Measurements from ENCODE around the gene ATRIP.

The ATRIP gene

GRCh38 chr3:48426401-48426909 is 20.1 kb upstream of the ATRIP start:
- DNase-seq (ENCODE audit: insufficient read length, low spot score) (no peak), FAIRE-seq (no peak)
- no peak for TF ChIP-seq CTCF (IDR thresholded peaks at IDR 0.05; ENCODE audit: insufficient read depth, missing control alignments)

- no peak for DNase-seq (ENCODE audit: insufficient read length, low spot score)
- no peak for TF ChIP-seq CTCF (IDR thresholded peaks at IDR 0.05; ENCODE audit: insufficient read depth, missing control alignments)
- FAIRE-seq = no peak
Observed at GRCh38 chr3:48426944-48427629, 19.4 kb upstream of the ATRIP start.

- no peak for TF ChIP-seq CTCF (IDR thresholded peaks at IDR 0.05; ENCODE audit: insufficient read depth, missing control alignments)
- DNase-seq (ENCODE audit: insufficient read length, low spot score) = no peak
- FAIRE-seq = no peak
Observed at GRCh38 chr3:48427630-48427962, 18.9 kb upstream of the ATRIP start.

GRCh38 chr3:48428088-48428571 is 18.4 kb upstream of the ATRIP start:
- TF ChIP-seq CTCF (IDR thresholded peaks at IDR 0.05; ENCODE audit: insufficient read depth, missing control alignments) = no peak
- DNase-seq (ENCODE audit: insufficient read length, low spot score) = no peak
- no peak for FAIRE-seq

GRCh38 chr3:48428572-48429316 is 17.8 kb upstream of the ATRIP start:
- DNase-seq (ENCODE audit: insufficient read length, low spot score) (peak; percentile 74), FAIRE-seq (no peak)
- TF ChIP-seq CTCF (IDR thresholded peaks at IDR 0.05; ENCODE audit: insufficient read depth, missing control alignments) = no peak

- TF ChIP-seq CTCF (IDR thresholded peaks at IDR 0.05; ENCODE audit: insufficient read depth, missing control alignments) = no peak
- DNase-seq (ENCODE audit: insufficient read length, low spot score) (peak; percentile 79), FAIRE-seq (no peak)
Observed at GRCh38 chr3:48429317-48429959, 17.1 kb upstream of the ATRIP start.

Measured in D721Med (cell line).